VCaP (cell line): Measurements from ENCODE around the gene TCOF1.

Experiments used
- H3K27ac ChIP-seq: fragments of 450-650 bp; 2 replicates; pipeline ENCODE4 v1.5.1; 2017
- CTCF ChIP-seq: fragments of 450-650 bp; conservative IDR thresholded peaks from 2 replicates; pipeline ENCODE4 v1.5.1; 2017; ENCODE audit warnings: mild to moderate bottlenecking, moderate library complexity

The TCOF1 gene

DNA sequence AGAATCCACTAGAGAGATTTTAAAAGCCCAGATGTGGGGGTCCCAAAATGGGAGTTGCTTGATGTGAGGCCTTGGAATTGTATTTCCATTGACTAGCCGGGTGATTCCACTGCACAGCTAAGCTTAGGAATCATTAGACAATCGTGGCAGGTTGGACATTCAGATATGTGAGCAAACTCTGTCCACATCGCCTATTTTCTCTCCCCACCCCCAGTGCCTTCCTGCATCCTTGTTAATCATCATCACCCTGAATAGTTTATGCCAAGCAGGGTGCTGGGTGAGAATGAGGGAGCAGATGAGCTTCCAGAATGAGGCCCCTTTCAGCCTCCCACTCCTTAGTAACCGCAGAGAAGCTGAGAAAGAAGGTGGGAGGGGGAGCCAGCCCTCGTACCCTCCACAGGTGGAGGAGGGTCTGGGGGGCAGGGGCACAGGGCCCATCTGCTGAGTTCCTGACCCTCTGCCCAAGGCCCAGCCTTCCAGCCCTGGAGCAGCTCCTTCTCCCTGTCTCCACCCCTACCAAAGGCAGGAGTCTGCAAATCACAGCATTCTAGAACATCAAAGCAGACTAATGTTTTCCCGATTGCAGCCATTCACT lies 7.7 kb upstream of the TCOF1 start:
- no peak for TF ChIP-seq CTCF
- no peak overlapping the region; the same call in 1 of the 2 replicates for H3K27ac ChIP-seq

DNA sequence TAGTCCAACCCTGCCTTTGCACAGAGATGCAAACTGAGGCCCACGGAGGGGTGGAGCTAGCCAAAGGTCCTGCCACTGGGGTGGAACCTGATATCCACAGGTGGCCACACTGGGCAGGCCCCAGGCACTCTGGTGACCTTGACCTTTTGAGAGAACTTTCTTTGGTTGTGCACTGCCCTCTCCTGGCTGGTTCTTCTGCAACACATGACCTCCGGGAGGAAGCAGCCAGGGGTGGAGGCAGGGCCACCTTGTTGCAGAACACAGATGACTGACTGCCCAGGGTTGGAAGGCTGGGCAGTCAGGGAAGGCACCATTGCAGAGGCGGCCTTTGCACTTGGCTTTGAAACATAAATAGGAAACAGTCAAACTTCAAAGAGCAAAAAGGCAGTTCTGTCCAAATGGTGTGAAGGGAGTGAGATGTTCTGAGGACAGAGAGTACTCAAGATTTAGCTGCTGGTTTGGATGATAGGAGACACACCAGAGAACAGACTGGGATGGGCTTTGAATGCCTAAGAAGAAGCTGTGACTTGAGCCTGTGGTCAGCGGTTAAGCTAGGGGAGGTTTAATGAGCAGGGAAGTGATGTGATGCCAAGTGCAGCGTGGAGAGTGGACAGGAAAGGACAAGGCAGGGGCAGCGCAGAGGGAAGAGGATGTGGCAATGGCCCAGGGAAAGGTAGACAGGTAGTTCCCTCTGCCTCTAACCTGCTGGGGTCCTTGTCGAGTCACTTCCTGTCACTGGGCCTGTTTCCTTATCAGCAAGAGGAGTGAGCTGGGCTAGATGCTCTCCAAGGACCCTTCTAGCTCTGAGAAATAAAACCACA lies 6.8 kb upstream of the TCOF1 start:
- H3K27ac ChIP-seq = peak overlapping the region; percentile 13; the same call in 1 of the 2 replicates
- TF ChIP-seq CTCF = peak; percentile 78

GRCh38 chr5:150352244-150353031 lies 5.1 kb upstream of the TCOF1 start:
- TF ChIP-seq CTCF = no peak
- H3K27ac ChIP-seq = no peak overlapping the region

DNA sequence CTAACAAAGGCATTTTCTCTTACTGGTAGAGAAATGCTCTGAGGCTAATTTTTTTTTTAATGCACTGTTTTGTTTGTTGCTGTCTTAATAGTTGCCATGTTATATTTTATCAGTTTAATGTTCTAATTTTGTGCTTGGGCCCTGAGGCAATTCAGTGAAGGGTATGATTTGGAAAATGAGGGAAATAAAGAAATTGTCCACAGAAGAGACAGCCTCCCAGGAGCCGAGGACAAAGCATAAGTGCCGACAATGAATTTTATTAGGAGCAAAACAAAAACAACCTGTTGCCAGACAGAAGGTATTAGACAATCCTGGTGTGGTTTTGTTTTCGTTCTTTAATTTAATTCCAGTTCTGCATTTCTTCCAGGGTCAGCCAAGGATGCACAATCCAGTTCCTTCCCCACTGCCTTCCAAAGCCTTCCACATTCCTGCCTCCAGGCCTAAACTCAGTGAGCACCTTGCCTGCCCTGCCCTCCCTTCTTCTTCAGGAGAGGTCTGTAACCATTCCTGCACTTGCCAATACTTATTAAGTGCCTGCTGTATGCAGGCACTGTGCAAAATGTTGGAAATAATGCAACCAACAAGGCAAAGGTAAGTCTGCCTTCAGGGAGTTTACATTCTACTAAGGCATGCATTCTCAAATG lies 4.3 kb upstream of the TCOF1 start:
- no peak for TF ChIP-seq CTCF

DNA sequence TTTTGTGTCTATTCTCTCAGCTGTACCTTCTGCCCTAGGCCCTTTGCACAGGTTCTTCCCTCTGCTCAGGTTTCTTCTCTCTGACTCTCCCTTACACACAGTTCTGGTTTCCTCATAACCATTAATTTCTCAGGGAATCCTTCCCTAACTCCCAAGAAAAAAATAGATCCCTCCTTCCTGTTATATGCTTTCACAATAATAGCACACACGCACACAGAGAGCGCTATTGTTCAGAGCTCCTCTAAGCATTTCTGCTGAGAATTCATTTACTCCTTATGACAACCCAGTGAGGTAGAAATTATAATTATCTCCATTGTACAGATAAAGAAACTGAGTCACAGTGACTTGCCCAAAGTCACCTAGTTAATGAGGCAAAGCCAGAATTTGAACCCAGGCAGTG lies 1.7 kb upstream of the TCOF1 start:
- H3K27ac ChIP-seq = no peak overlapping the region
- TF ChIP-seq CTCF = no peak

More for the DNA sequence above, 4.3 kb upstream of the TCOF1 start:
- no peak overlapping the region for H3K27ac ChIP-seq

GRCh38 chr5:150356575-150357294 lies 762 bp upstream of the TCOF1 start:
- no peak for TF ChIP-seq CTCF
- peak overlapping the region; percentile 76 for H3K27ac ChIP-seq
